ENCODE results near the gene FGD6. TPM values are rescaled to one million over a fixed set of nuclear protein-coding genes. Genes with fewer than 3 reads are reported as not detected.

The FGD6 gene
- total and polyA plus RNA-seq, 2 of the 4 experiments (the other 2 are of a cell fraction), result 2.6 to 9.5 TPM

DNA sequence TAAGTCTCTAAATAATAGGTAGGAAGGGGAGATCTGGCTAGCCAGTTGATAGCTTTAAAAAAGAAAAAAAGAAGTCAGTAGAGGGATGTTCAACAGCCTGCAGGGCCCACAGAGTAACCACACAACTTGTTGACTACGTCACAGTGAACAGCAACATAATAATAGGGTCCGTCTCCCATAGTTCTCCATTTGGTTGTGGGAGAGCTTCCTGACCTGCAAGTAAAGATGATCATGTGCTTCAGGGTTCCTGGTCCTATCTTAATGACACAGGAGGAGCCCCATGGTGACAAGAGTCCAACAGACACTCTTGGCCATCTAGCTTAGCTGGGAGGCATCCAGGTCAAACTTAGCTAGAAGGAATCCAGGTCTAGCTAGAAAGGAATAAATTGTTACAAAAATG is 36.2 kb downstream of the FGD6 start:
- Histone ChIP-seq H3K9ac (ENCODE audit: low read depth, low read length) (no peak overlapping the region), H3K79me1 (ENCODE audit: low read depth in 1 of 2, low read length in 2 of 2) (peaks cover 3 to 8% of the 10 kb centered on the region in 2 experiments; a peak in 2 of 4 replicates), H2BK15ac (ENCODE audit: low read depth, low read length) (no peak overlapping the region), H4K5ac (ENCODE audit: low read depth, low read length) (no peak overlapping the region), H4K20me1 (ENCODE audit: insufficient read depth, low read length) (no peaks in the 10 kb centered on the region), H2AK5ac (ENCODE audit: low read depth, low read length) (no peak overlapping the region), H3K18ac (ENCODE audit: low read depth, low read length) (no peak overlapping the region), H2BK5ac (ENCODE audit: low read depth, low read length, poor library complexity, severe bottlenecking) (no peak overlapping the region), H3K14ac (replicated peaks; ENCODE audit: low read depth, low read length) (no peak overlapping the region), H2AFZ (replicated peaks; ENCODE audit: low read length, poor library complexity) (no peak overlapping the region), H3K27ac (ENCODE audit: insufficient read depth, low read length) (no peak overlapping the region), H3K4me3 (ENCODE audit: insufficient read depth, low read depth, low read length) (no peak overlapping the region), H3K27me3 (ENCODE audit: control insufficient read depth, insufficient read depth, low read length) (no peaks in the 10 kb centered on the region), H3K9me1 (ENCODE audit: insufficient read depth, low read length) (peaks cover 9% of the 10 kb centered on the region), H4K91ac (ENCODE audit: insufficient read depth, low read depth, low read length) (no peak overlapping the region), H2BK120ac (ENCODE audit: low read depth, low read length) (no peak overlapping the region), H2BK20ac (ENCODE audit: low read depth, low read length) (no peak overlapping the region), H3K4me2 (ENCODE audit: low read depth, low read length) (no peak overlapping the region), H3K23ac (ENCODE audit: low read depth, low read length) (no peak overlapping the region), H3K36me3 (ENCODE audit: control insufficient read depth, insufficient read depth, low read length) (0 out of 2 replicates have a peak, but pooled peaks cover 2% of the 10 kb centered on the region), H2AK9ac (replicated peaks; ENCODE audit: low read depth, low read length, poor library complexity) (no peak overlapping the region), H3K9me3 (ENCODE audit: control insufficient read depth, insufficient read depth, low read length) (no peaks in the 10 kb centered on the region), H4K8ac (ENCODE audit: low read depth in 2 of 2, low read length in 2 of 2) (no peak overlapping the region), H3K56ac (ENCODE audit: extremely low read depth, insufficient read depth, low read length) (no peak overlapping the region), H3K4ac (ENCODE audit: low read depth, low read length) (no peak overlapping the region), H3K4me1 (ENCODE audit: control insufficient read depth, insufficient read depth, low read length) (no peaks in the 10 kb centered on the region)
- 100% methylated on average over 1 of the region's 2 CpGs; no CpG with 5 or more reads in 1 of the 2 experiments for WGBS, 2 experiments (ENCODE audit: extremely low coverage in 2 of 2, insufficient read length in 1 of 2)
- ChIA-PET CTCF (interaction anchor here (1.0 to 1.1 kb wide), 2 partner anchors 12 to 36 kb away, joined by 4 read pairs; partner anchors contain the start of genes FGD6 and VEZT), POLR2A (ENCODE audit: unreplicated experiment) (no interaction called here)
- no TSS peak for BruUV-seq (replicated peaks)
- in situ Hi-C loops (cut with MboI; ENCODE audit: low sequenced_read_pairs) (no loop called here), dilution Hi-C loops (cut with HindIII; ENCODE audit: low sequenced_read_pairs, unreplicated experiment) (no loop called here), intact Hi-C loops (cut with micrococcal nuclease) (no loop called here)
- no peak for ATAC-seq (ENCODE audit: low read depth)
- TF ChIP-seq, protein P1, sequence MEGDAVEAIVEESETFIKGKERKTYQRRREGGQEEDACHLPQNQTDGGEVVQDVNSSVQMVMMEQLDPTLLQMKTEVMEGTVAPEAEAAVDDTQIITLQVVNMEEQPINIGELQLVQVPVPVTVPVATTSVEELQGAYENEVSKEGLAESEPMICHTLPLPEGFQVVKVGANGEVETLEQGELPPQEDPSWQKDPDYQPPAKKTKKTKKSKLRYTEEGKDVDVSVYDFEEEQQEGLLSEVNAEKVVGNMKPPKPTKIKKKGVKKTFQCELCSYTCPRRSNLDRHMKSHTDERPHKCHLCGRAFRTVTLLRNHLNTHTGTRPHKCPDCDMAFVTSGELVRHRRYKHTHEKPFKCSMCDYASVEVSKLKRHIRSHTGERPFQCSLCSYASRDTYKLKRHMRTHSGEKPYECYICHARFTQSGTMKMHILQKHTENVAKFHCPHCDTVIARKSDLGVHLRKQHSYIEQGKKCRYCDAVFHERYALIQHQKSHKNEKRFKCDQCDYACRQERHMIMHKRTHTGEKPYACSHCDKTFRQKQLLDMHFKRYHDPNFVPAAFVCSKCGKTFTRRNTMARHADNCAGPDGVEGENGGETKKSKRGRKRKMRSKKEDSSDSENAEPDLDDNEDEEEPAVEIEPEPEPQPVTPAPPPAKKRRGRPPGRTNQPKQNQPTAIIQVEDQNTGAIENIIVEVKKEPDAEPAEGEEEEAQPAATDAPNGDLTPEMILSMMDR (conservative IDR thresholded peaks at IDR 0.05; ENCODE audit: low read depth, low read length), result no peak
- no peak for TF ChIP-seq POLR2A (IDR thresholded peaks at IDR 0.05; ENCODE audit: low read depth, low read length)
- TF ChIP-seq NFE2L2 (IDR thresholded peaks at IDR 0.05; ENCODE audit: low read depth, low read length), result no peak
- TF ChIP-seq RFX5 (IDR thresholded peaks at IDR 0.05; ENCODE audit: low read depth, low read length), result no peak
- TF ChIP-seq CEBPB (IDR thresholded peaks at IDR 0.05; ENCODE audit: low read depth, low read length), result no peak
- no peak for TF ChIP-seq MXI1 (IDR thresholded peaks at IDR 0.05; ENCODE audit: borderline replicate concordance, low read depth, low read length)
- no peak for TF ChIP-seq RCOR1 (IDR thresholded peaks at IDR 0.05; ENCODE audit: insufficient replicate concordance, low read length)
- TF ChIP-seq MAFK (IDR thresholded peaks at IDR 0.05; ENCODE audit: low read depth, low read length), result no peak
- TF ChIP-seq FOS (IDR thresholded peaks at IDR 0.05; ENCODE audit: low read depth, low read length), result no peak
- no peak for TF ChIP-seq SMC3 (IDR thresholded peaks at IDR 0.05; ENCODE audit: low read depth, low read length)
- TF ChIP-seq CHD1 (IDR thresholded peaks at IDR 0.05; ENCODE audit: low read depth, low read length), result no peak
- TF ChIP-seq, protein P2, sequence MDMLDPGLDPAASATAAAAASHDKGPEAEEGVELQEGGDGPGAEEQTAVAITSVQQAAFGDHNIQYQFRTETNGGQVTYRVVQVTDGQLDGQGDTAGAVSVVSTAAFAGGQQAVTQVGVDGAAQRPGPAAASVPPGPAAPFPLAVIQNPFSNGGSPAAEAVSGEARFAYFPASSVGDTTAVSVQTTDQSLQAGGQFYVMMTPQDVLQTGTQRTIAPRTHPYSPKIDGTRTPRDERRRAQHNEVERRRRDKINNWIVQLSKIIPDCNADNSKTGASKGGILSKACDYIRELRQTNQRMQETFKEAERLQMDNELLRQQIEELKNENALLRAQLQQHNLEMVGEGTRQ (IDR thresholded peaks at IDR 0.05; ENCODE audit: low read depth, low read length), result no peak
- no peak for TF ChIP-seq RAD21 (IDR thresholded peaks at IDR 0.05; ENCODE audit: low read length)
- no peak for TF ChIP-seq BHLHE40 (IDR thresholded peaks at IDR 0.05; ENCODE audit: low read depth, low read length)
- TF ChIP-seq, protein P3, sequence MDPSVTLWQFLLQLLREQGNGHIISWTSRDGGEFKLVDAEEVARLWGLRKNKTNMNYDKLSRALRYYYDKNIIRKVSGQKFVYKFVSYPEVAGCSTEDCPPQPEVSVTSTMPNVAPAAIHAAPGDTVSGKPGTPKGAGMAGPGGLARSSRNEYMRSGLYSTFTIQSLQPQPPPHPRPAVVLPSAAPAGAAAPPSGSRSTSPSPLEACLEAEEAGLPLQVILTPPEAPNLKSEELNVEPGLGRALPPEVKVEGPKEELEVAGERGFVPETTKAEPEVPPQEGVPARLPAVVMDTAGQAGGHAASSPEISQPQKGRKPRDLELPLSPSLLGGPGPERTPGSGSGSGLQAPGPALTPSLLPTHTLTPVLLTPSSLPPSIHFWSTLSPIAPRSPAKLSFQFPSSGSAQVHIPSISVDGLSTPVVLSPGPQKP (IDR thresholded peaks at IDR 0.05; ENCODE audit: borderline replicate concordance, low read depth, low read length), result no peak
- TF ChIP-seq MAZ (IDR thresholded peaks at IDR 0.05; ENCODE audit: borderline replicate concordance, low read depth, low read length), result no peak
- DNase-seq, result no peak

All from IMR-90 (cell line).